Thoracic aorta (tissue), 2 donors: Measurements from ENCODE around the gene EML6. TPM values are rescaled to one million over a fixed set of nuclear protein-coding genes. Genes with fewer than 3 reads are reported as not detected.

Experiments used
- ATAC-seq: fragments of 150-250 bp; one replicate; pipeline ENCODE4 v1.8.0; 2017; ENCODE audit warnings: low read depth; ENCODE audit not compliant: insufficient number of reproducible peaks, low FRiP score
- DNase-seq: peaks from one replicate; pipeline ENCODE4 v3.0.0-alpha.2; 2020; ENCODE audit warnings: low spot score
- H3K27ac ChIP-seq, 2 donors: fragments of 200-600 bp; sonication (generic); 1 replicate in 1 of 2; 2 replicates in 1 of 2; pipeline ENCODE4 v1.5.1; 2016; ENCODE audit warnings: mild to moderate bottlenecking in 2 of 2, moderate library complexity in 2 of 2
- H3K27me3 ChIP-seq: fragments of 200-600 bp; sonication (generic); replicated peaks from 2 replicates; pipeline ENCODE4 v1.6.0; 2016; ENCODE audit warnings: mild to moderate bottlenecking; ENCODE audit not compliant: insufficient read depth
- H3K36me3 ChIP-seq: fragments of 200-600 bp; sonication (generic); one replicate; pipeline ENCODE4 v1.5.1; 2016
- H3K4me1 ChIP-seq, 2 donors: fragments of 200-600 bp; sonication (generic); 1 replicate in 1 of 2; 2 replicates in 1 of 2; pipeline versions ENCODE4 v1.5.1 to v1.6.0; 2016; ENCODE audit warnings: low read depth in 2 of 2, mild to moderate bottlenecking in 1 of 2; ENCODE audit not compliant: control insufficient read depth in 1 of 2
- H3K4me3 ChIP-seq: fragments of 200-600 bp; sonication (generic); 2 replicates; pipeline ENCODE4 v1.5.1; 2016; ENCODE audit warnings: mild to moderate bottlenecking
- H3K9me3 ChIP-seq: fragments of 200-600 bp; sonication (generic); 2 replicates; pipeline ENCODE4 v1.5.1; 2016
- CTCF ChIP-seq: fragments of 200-600 bp; sonication (generic); IDR thresholded peaks from one replicate; pipeline ENCODE4 v1.5.1; 2019; ENCODE audit warnings: antibody characterized with exemption
- total RNA-seq, 2 donors: library from RNA; depleted of rRNA; stranded (reverse); fragments of >200 nt; gene quantifications; one replicate each; pipeline versions ENCODE4 v1.1.0 to v1.2.3, GENCODE V29; 2016

The EML6 gene
- total RNA-seq, 2 donors from 2014 or later, result 0.81 to 0.92 TPM

DNA sequence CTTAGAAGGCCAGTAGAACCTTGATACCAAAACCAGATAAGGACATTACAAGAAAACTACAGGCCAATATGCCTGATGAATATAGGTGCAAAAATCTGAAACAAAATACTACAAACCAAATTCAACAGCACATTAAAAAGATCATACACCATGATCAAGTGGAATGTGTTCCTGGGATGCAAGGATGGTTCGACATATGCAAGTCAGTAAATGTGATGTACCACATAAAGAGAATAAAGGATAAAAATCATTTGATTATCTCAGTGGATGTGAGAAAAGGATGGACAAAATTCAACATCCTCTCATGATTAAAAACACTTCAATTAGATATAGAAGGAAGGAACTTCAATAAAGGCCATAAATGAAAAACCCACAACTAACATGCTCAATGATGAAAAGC, 197.2 kb downstream of the EML6 start:
- ATAC-seq, result no peak
- DNase-seq, result no peak
- Histone ChIP-seq H3K4me1 (no peaks in the 10 kb centered on the region), H3K27me3 (no peaks in the 10 kb centered on the region), H3K4me3 (no peak overlapping the region), H3K9me3 (no peaks in the 10 kb centered on the region), H3K36me3 (no peaks in the 10 kb centered on the region), H3K27ac (no peak overlapping the region)
- no peak for TF ChIP-seq CTCF

DNA sequence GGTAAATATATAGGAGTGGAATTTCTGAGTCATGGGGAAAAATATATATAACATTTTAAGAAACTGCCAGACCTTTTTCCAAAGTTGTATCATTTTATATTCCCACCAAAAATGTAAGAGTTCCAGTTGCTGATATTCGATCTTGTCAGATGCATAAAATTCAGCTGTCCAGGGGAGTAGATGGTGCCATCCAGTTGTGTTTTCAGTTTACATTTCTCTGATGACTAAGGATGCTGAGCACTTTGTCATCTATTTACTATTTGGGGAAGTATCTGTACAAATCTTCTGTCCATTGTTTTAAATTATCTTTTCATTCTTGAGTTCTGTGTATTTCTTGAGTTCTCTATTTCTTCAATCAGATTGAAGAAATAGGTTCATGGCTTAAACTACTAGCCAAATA, 200.7 kb downstream of the EML6 start:
- Histone ChIP-seq H3K4me3 (no peak overlapping the region), H3K27me3 (no peaks in the 10 kb centered on the region), H3K27ac (no peak overlapping the region), H3K36me3 (no peaks in the 10 kb centered on the region), H3K4me1 (no peaks in the 10 kb centered on the region), H3K9me3 (no peaks in the 10 kb centered on the region)
- no peak for TF ChIP-seq CTCF
- ATAC-seq (no peak), DNase-seq (no peak)

DNA sequence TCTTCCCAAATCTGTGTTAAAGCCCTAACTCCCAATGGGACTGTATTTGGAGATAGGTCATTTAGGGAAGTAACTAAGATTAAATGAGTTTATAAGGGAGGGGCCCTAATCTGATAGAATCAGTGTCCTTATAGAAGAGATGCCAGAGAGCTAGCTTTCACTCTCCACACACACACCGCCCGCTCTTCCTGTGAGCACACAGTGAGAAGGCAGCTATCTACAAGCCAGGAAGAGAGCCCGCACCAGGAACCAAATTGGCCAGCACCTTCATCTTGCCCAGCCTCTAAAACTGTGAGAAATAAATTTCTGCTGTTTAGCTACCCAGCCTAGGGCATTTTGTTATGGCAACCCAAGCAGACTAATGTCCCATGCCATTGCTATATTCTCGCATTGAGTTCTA, 201.6 kb downstream of the EML6 start:
- Histone ChIP-seq H3K36me3 (no peaks in the 10 kb centered on the region), H3K27me3 (no peaks in the 10 kb centered on the region), H3K4me3 (no peak overlapping the region), H3K9me3 (no peaks in the 10 kb centered on the region), H3K4me1 (no peaks in the 10 kb centered on the region), H3K27ac (no peak overlapping the region)
- ATAC-seq (no peak), DNase-seq (no peak)
- no peak for TF ChIP-seq CTCF

GRCh38 chr2:54927085-54927750, 203.8 kb downstream of the EML6 start:
- no peaks in the 10 kb centered on the region for H3K4me1 ChIP-seq
- no peaks in the 10 kb centered on the region for H3K36me3 ChIP-seq
- H3K4me3 ChIP-seq, result no peak overlapping the region
- no peak for DNase-seq
- no peak for ATAC-seq
- no peak overlapping the region for H3K27ac ChIP-seq
- TF ChIP-seq CTCF, result no peak
- H3K27me3 ChIP-seq, result no peaks in the 10 kb centered on the region
- no peaks in the 10 kb centered on the region for H3K9me3 ChIP-seq

DNA sequence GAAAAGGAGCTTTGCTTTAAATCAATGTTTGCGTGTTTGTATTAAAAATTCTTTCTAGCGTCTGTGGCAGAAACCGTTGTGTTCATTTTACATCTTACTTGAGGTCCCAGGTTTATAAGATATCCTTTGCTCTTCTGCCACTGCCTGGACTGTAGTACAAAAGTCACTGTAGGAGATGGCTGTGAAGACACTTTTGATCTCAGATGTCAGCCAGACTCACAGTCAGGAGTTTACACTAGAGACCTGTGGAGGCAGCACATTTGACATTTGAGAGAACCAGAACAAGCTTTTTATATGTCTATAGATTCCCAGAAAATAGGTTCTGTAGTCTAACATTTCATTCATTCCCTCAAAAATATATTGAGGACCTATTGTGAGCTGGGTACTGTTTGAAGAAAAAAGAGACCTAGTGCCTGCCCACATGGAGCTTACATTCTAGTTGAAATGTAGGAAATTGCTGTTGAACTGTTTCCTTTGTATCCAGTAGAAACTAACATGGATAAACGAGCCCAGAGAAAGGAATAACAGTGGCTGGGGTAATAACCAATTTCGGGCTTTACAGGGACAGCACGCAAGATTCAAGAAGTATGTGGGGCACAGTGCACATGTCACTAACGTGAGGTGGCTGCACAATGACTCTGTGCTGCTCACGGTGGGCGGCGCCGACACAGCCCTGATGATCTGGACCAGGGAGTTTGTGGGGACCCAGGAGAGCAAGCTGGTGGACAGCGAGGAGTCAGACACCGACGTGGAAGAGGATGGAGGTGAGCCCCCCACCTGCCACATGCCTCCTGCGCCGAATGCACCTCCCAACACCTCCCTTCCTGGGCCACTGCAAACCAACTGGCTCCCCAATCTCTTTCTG, 204.5 kb downstream of the EML6 start:
- no peaks in the 10 kb centered on the region for H3K36me3 ChIP-seq
- no peak for DNase-seq
- no peak for TF ChIP-seq CTCF
- no peak overlapping the region for H3K4me3 ChIP-seq
- no peaks in the 10 kb centered on the region for H3K27me3 ChIP-seq
- no peaks in the 10 kb centered on the region for H3K9me3 ChIP-seq
- H3K27ac ChIP-seq, result no peak overlapping the region
- ATAC-seq, result no peak
- H3K4me1 ChIP-seq, result no peaks in the 10 kb centered on the region
